Calu3 (cell line): ENCODE data around the gene FBXO46. TPM values are rescaled to one million over a fixed set of nuclear protein-coding genes. Genes with fewer than 3 reads are reported as not detected.

Experiments
- BruUV-seq: library from RNA; stranded (reverse); fragments of 400-500 nt; replicated peaks from 2 replicates; lab custom pipeline; 2021; lab: Mats Ljungman, UMichigan
- CTCF ChIA-PET: fragments of 300-600 bp; sonication (Branson Sonifier 250); formaldehyde crosslinking; loops from one replicate; lab custom pipeline; 2022; ENCODE audit warnings: antibody characterized with exemption; lab: Charles Lee
- DNase-seq: peaks from one replicate; pipeline ENCODE4 v3.0.0; 2022
- H3K27ac Mint-ChIP-seq: one replicate; pipeline ENCODE4 v1.8.0; 2022; ENCODE audit warnings: mixed read lengths; ENCODE audit not compliant: unreplicated experiment
- H3K27me3 Mint-ChIP-seq: one replicate; pipeline ENCODE4 v1.8.0; 2022; ENCODE audit warnings: mixed read lengths; ENCODE audit not compliant: unreplicated experiment
- H3K36me3 Mint-ChIP-seq: one replicate; pipeline ENCODE4 v1.8.0; 2022; ENCODE audit warnings: mild to moderate bottlenecking, moderate library complexity, mixed read lengths; ENCODE audit not compliant: insufficient read depth, unreplicated experiment
- H3K4me1 Mint-ChIP-seq: one replicate; pipeline ENCODE4 v1.8.0; 2022; ENCODE audit warnings: mild to moderate bottlenecking, low read depth, mixed read lengths; ENCODE audit not compliant: unreplicated experiment
- H3K4me3 Mint-ChIP-seq: one replicate; pipeline ENCODE4 v1.8.0; 2022; ENCODE audit warnings: mild to moderate bottlenecking, low read depth, moderate library complexity, mixed read lengths; ENCODE audit not compliant: unreplicated experiment
- H3K9me3 Mint-ChIP-seq: one replicate; pipeline ENCODE4 v1.8.0; 2022; ENCODE audit warnings: low read depth, mixed read lengths; ENCODE audit not compliant: unreplicated experiment
- intact Hi-C: fragments of 100-400 bp; cut with micrococcal nuclease; formaldehyde crosslinking; loops from one replicate; pipeline ENCODE4 v1.10.0; 2022; ENCODE audit not compliant: unreplicated experiment
- total RNA-seq: library from RNA; stranded (reverse); gene quantifications from 2 replicates; pipeline ENCODE4 v1.2.3, GENCODE V29; 2022
- TF ChIP-seq, protein P1 (sequence below): fragments of 200-600 bp; IDR thresholded peaks from one replicate; pipeline ENCODE4 v1.8.0; 2022; ENCODE audit warnings: antibody characterized with exemption; ENCODE audit not compliant: unreplicated experiment

The FBXO46 gene
- total RNA-seq, 1 experiment from 2014 or later = 53.6 TPM

DNA sequence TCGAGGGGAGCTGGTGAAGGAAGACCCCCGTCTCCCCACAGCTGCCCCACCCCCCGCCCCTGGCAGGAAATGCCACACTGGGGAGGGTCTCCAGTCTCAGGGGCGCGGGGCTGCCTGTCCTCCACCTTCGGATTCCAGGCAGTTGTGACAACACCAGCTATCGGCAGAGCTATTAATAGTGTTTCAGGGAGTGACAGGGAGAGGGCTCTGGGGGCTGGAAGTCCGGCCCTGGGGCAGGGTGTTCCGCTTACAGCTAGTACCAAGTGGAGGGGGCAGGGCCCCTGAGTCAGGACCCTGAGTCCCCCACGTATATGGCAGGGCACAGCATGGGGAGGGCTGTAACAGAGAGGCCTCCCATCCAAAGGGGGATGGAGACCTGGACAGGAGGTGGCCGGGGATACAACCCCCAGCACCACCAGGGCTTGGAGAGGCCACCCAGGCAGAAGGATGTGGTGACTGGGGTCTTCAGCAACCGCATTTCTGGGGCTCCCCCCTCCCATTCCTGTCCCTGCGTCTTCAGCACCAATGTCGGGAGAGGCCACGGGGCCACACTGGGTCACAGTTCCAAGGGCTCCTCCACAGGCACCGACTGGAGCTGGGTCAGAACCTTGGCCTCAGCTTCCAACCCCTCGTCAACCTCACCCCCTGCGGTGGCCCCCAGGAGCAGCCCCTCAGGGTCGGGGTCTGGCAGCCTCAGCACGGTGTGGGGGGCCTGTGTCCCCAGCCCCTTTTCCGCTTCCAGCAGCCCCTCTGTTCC, 34.4 kb upstream of the FBXO46 start:
- peak overlapping the region; percentile 84 for H3K4me3 Mint-ChIP-seq
- no peak for DNase-seq
- H3K27ac Mint-ChIP-seq = peak overlapping the region; percentile 50
- peaks cover 8% of the 10 kb centered on the region for H3K4me1 Mint-ChIP-seq
- TSS peak; percentile 18 for BruUV-seq
- peaks cover 45% of the 10 kb centered on the region for H3K36me3 Mint-ChIP-seq
- TF ChIP-seq, protein P1, sequence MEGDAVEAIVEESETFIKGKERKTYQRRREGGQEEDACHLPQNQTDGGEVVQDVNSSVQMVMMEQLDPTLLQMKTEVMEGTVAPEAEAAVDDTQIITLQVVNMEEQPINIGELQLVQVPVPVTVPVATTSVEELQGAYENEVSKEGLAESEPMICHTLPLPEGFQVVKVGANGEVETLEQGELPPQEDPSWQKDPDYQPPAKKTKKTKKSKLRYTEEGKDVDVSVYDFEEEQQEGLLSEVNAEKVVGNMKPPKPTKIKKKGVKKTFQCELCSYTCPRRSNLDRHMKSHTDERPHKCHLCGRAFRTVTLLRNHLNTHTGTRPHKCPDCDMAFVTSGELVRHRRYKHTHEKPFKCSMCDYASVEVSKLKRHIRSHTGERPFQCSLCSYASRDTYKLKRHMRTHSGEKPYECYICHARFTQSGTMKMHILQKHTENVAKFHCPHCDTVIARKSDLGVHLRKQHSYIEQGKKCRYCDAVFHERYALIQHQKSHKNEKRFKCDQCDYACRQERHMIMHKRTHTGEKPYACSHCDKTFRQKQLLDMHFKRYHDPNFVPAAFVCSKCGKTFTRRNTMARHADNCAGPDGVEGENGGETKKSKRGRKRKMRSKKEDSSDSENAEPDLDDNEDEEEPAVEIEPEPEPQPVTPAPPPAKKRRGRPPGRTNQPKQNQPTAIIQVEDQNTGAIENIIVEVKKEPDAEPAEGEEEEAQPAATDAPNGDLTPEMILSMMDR = no peak
- CTCF ChIA-PET = interaction anchor here (0.5 kb wide), 1 partner anchor 49 kb away, joined by 3 read pairs; no protein-coding TSS in a partner anchor
- H3K27me3 Mint-ChIP-seq = no peaks in the 10 kb centered on the region
- H3K9me3 Mint-ChIP-seq = no peaks in the 10 kb centered on the region
- intact Hi-C loops = loop anchor here (5.0 kb wide), 1 partner anchor 48 kb away; no protein-coding TSS in a partner anchor

DNA sequence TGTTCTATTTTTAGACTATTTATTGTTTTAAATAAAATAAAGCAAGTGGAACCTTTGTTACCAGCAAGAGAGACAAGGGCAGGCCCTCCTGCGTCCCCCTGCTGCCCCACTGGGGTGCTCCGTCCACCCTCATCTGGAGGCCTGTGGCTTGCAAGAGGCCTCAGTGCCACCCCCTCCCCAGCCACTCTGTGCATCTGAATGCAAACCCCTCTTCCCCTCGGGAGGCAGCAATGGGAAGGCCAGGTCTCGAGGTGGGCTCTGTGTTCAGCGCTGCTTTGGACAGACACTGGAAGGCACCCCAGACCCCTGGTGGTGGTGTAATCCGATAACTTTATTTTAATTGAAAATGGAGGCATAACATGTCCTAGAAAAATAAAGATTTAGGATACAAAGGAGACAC, 33.8 kb upstream of the FBXO46 start:
- no peak for DNase-seq
- no peak overlapping the region for H3K4me3 Mint-ChIP-seq
- H3K27me3 Mint-ChIP-seq = no peaks in the 10 kb centered on the region
- no peaks in the 10 kb centered on the region for H3K9me3 Mint-ChIP-seq
- no TSS peak for BruUV-seq
- no peak overlapping the region for H3K27ac Mint-ChIP-seq
- H3K36me3 Mint-ChIP-seq = peaks cover 39% of the 10 kb centered on the region
- CTCF ChIA-PET = interaction anchor here (0.5 kb wide), 1 partner anchor 50 kb away, joined by 3 read pairs; no protein-coding TSS in a partner anchor
- intact Hi-C loops = no loop called here
- peaks cover 1% of the 10 kb centered on the region for H3K4me1 Mint-ChIP-seq
- TF ChIP-seq, protein P1 = no peak

DNA sequence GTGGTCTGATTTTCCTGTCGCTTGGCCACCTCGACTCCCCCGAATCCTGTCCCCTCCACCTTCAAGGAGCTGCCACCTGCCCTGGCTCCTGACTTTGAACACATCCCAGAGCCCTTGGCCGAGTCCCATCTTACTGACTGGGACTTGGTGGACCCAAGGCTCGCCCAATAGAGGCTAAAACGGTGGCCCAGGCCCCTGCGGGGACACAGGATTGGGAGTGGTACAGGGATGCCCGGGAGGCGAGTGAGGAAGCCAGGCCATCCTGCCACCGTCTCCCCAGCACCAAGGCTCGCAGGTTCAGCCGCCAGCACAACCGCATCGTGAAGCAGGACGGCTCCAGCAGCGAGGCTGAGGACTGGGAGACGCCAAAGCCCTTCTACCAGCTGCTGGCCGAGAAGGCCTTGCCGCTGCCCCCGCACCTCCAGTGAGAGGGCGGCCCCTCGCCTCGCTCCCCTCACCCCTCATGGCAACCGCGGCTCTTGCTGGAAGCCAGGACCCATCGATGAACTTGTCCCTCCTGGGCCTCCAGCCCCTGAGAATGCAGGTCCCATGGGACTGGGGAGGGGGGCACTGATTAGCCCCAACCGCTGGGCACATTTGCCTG, 33.1 kb upstream of the FBXO46 start:
- H3K27ac Mint-ChIP-seq = no peak overlapping the region
- no peak overlapping the region for H3K4me3 Mint-ChIP-seq
- H3K4me1 Mint-ChIP-seq = no peaks in the 10 kb centered on the region
- peaks cover 4% of the 10 kb centered on the region for H3K27me3 Mint-ChIP-seq
- no peak for DNase-seq
- H3K36me3 Mint-ChIP-seq = peaks cover 32% of the 10 kb centered on the region
- no peaks in the 10 kb centered on the region for H3K9me3 Mint-ChIP-seq
- intact Hi-C loops = no loop called here
- CTCF ChIA-PET = interaction anchor here (0.6 kb wide), 1 partner anchor 33 kb away, joined by 5 read pairs; the partner anchor contains the start of gene FBXO46
- TF ChIP-seq, protein P1 = no peak
- no TSS peak for BruUV-seq

DNA sequence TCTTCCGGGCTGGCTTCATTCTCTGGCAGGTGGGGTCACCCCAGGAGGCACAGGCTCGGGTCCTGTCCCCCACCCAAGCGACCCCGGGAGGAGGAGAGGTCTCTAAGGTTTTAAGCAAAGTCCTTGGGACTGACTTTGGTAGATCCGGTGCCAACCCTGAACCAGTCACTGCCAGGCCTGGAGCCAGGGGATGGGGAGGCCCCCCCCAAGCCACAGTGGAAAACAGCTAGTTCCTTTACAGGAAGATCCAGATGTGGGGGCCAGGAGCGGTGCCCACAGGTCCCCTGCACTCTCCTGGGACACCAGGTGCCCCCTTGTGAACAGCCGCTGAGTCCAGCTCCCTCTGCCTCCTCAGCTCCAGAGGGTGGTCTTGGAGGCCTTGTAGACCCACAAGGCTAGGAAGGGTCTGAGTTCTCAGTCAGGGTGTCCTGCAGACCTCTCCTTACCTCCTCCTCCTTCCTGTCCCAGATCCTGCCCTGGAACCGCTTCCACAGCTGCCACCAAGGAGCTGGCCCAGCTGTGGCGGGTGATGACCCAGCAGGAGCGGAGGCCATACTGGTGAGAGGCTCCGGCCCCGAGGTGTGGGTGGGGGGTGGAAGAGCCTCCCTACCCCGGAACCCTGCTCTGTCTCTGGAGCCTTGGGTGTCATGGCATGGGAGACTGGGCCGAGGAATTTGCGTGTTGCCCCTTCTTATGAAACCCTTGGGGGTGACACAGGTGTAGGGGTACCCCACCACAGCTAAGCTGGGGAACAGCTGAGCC, 32.4 kb upstream of the FBXO46 start:
- Mint-ChIP-seq H3K27ac (no peak overlapping the region), H3K36me3 (peaks cover 24% of the 10 kb centered on the region), H3K27me3 (peaks cover 12% of the 10 kb centered on the region), H3K4me3 (no peak overlapping the region), H3K4me1 (no peaks in the 10 kb centered on the region), H3K9me3 (no peaks in the 10 kb centered on the region)
- BruUV-seq = no TSS peak
- no peak for DNase-seq
- TF ChIP-seq, protein P1 = no peak
- intact Hi-C loops = no loop called here
- CTCF ChIA-PET = interaction anchor here (0.6 to 1.3 kb wide), 3 partner anchors 32 to 71 kb away, joined by 3 to 5 read pairs (median 3); partner anchors contain the start of genes FBXO46, QPCTL and SNRPD2
